GM12874 (cell line): Measurements from ENCODE around the gene ALDOA.
A peak's percentile ranks its signal among the peaks of the same experiment; 100 is the strongest.

Source experiments
- CTCF ChIP-seq: IDR thresholded peaks from 2 replicates; pipeline ENCODE4 v1.5.1; 2011; ENCODE audit warnings: low read depth, mild to moderate bottlenecking, control low read depth, low read length, moderate library complexity; ENCODE audit not compliant: insufficient read depth

ALDOA gene

GRCh38 chr16:30090610-30091331 is 25.2 kb downstream of the ALDOA start:
- no peak for TF ChIP-seq CTCF

GRCh38 chr16:30091474-30092372 is 26.2 kb downstream of the ALDOA start, which contains the start of gene TBX6:
TSS of gene TBX6 (minus strand) at chr16:30091924. CDS start at chr16:30091193, 731 bp downstream.
- peak; percentile 92 for TF ChIP-seq CTCF

GRCh38 chr16:30092373-30093010 is 26.9 kb downstream of the ALDOA start:
- TF ChIP-seq CTCF, result peak; percentile 97

GRCh38 chr16:30094541-30095165 is 29.1 kb downstream of the ALDOA start:
- TF ChIP-seq CTCF, result no peak

GRCh38 chr16:30095166-30096078 is 29.9 kb downstream of the ALDOA start:
- TF ChIP-seq CTCF, result no peak

- TF ChIP-seq CTCF, result no peak
Observed at GRCh38 chr16:30096105-30096861, 30.7 kb downstream of the ALDOA start, which contains the start of gene YPEL3. TSS of gene YPEL3 (minus strand) at chr16:30096213. CDS start at chr16:30095482, 731 bp downstream.
